Measurements from ENCODE around the gene PCYT1B. TPM values are rescaled to one million over a fixed set of nuclear protein-coding genes. Genes with fewer than 3 reads are reported as not detected.

The PCYT1B gene
- total RNA-seq, 1 experiment from 2014 or later = 0.07 TPM

DNA sequence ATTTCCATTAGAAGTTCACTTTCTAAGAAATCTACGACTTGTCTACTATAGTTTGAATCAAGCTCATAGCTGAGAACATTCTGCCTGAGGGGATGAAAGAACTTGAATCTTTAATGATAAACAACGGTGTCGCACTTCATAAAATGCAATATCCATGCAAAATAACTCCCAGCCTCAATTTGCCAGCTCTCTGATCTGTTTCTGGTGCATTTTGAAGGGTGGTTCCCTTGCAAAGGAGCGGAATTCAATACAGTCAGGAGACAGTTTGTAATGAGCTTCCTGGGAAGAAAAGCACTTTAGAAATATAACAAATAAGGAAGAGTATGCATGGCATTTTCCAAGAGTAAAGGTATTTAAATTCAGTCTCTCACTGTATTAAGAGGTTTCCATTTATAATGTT lies 80.0 kb downstream of the PCYT1B start:
- Histone ChIP-seq H3K9me3 (no peaks in the 10 kb centered on the region), H3K36me3 (no peaks in the 10 kb centered on the region), H3K4me3 (no peak overlapping the region), H3K27me3 (no peaks in the 10 kb centered on the region)
- DNase-seq = no peak

DNA sequence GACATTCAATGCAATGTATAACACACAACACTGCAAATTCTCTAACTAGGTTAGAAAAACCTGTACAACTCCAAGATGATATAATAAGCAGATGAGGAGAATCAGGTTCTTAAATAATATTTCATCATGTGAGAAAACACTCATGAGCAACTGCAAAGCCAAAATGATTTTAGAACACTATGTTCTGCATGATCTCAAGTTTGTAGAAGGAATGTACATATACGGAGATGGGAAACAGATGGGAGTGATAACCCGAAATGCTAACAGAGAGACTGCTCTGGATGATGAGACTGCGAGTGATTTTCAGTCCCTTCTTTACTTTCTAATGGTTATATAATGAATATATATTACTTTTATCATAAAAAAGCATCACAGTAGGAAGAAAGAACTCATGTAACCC lies 80.9 kb downstream of the PCYT1B start:
- Histone ChIP-seq H3K9me3 (no peaks in the 10 kb centered on the region), H3K36me3 (no peaks in the 10 kb centered on the region), H3K4me3 (no peak overlapping the region), H3K27me3 (no peaks in the 10 kb centered on the region)
- DNase-seq = no peak

DNA sequence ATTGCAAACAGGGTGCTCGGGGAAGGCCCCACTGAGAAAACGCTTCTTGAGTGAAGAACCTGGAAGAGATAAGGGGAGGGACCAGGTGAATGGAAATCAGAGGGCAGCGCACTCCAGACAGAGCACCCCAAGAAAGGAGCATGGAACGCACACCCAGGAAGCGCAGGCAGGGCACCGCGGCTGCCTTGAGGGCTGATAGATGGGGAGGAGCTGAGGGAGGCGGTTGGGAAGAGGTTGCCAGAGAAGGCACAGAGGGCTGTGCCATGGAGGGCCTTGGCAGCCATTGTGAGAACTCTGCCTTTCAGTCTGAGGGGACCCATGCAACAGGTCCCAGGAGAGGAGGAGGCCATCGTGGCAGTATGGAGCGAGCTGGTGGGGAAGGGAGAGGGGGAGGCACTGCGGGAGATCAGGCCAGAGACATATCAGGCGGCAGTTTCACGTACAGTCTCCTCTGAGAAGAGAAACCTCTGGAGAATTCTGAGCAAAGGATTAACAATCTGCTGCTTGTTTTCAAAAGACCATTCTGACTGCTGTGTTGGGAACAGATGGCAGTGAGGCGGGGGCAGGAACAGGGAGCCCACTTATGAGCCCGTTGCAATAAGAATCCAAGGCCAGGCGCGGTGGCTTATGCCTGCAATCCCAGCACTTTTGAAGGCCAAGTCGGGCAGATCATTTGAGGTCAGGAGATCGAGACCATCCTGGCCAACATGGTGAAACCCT lies 83.7 kb downstream of the PCYT1B start:
- no peak for DNase-seq
- H3K36me3 ChIP-seq = no peaks in the 10 kb centered on the region
- no peak overlapping the region for H3K4me3 ChIP-seq
- H3K9me3 ChIP-seq = no peaks in the 10 kb centered on the region
- H3K27me3 ChIP-seq = no peaks in the 10 kb centered on the region

DNA sequence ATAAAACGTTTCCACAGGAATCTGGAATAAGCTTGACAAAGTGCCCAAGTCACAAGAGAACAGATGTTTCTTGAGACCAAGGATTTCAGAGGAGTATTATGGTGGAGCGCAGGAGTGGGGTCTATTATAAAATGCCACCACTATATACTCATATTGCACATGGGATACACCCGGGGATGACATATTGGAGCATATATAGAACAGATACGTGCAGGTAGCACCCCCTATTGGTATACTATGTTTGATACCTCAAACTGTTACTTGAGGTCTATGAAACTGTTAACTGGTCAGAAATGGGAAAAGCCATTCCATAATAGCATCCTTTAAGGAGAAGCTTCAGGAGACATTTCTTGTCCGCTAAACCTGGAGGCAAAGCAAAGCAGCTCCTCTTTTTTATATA lies 86.0 kb downstream of the PCYT1B start:
- no peak for DNase-seq
- no peaks in the 10 kb centered on the region for H3K9me3 ChIP-seq
- H3K36me3 ChIP-seq = no peaks in the 10 kb centered on the region
- no peaks in the 10 kb centered on the region for H3K27me3 ChIP-seq
- H3K4me3 ChIP-seq = no peak overlapping the region

DNA sequence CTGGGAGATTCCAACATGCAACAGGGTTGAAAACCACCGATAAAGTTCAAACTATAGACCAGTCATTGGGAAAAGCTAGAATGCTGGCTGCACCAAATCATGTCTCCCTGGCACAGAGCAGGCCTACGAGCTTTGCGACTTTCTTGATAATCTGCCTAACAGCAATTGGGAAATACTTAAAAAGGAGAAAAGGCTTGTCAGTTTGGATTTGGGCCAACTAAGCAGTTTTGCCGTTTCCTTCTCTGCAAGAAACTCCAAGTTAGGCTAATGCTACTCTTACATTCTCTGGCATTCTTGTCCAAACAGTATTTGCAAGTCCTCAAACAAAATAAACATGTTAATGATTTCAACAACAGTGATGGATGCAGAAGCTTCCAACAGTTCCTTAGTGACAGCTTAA lies 94.1 kb downstream of the PCYT1B start:
- no peaks in the 10 kb centered on the region for H3K36me3 ChIP-seq
- no peaks in the 10 kb centered on the region for H3K27me3 ChIP-seq
- H3K4me3 ChIP-seq = no peak overlapping the region
- no peak for DNase-seq
- no peaks in the 10 kb centered on the region for H3K9me3 ChIP-seq

DNA sequence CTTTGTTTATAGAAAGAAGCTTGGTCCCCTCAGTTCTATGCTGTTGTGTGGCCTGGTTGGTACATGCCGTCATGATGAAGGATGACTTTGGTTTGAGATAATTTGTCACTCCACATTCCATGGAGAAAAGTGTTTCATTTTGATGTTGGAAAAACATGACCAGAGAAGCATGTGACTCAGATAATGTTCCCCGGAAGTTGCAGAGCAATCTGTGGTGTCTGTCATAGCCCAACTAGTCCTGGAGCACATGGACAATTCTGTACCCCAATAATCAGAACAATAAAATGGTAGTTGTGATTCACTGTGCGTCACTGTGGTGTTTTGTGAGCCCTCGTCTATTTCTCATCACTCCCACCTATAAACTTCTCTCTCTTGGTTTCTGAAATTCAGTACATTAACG lies 97.0 kb downstream of the PCYT1B start:
- Histone ChIP-seq H3K4me3 (no peak overlapping the region), H3K27me3 (no peaks in the 10 kb centered on the region; the same call in 1 of the 2 replicates), H3K9me3 (no peaks in the 10 kb centered on the region), H3K36me3 (no peaks in the 10 kb centered on the region)
- no peak for DNase-seq

DNA sequence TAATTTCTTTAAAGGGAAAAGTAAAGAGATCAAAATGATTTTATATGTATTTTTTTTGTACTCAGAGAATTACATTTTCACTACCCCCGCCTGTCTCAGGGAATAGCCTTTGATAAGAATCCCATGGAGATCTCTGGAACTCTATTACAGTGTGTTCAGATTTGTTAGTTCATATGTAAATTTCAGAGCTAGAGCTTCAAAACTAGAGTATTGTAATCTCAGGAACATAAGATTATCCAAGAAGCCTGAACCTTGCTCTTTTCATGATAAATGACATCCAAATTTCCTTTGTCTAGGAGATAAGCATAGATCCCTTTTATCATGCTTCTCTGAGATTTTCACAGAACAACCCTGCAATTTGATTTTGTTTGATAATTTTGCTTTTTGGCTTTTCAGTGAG lies 99.2 kb downstream of the PCYT1B start:
- H3K36me3 ChIP-seq = no peaks in the 10 kb centered on the region
- H3K9me3 ChIP-seq = no peaks in the 10 kb centered on the region
- no peak for DNase-seq
- no peak overlapping the region for H3K4me3 ChIP-seq
- no peaks in the 10 kb centered on the region; the same call in 1 of the 2 replicates for H3K27me3 ChIP-seq

DNA sequence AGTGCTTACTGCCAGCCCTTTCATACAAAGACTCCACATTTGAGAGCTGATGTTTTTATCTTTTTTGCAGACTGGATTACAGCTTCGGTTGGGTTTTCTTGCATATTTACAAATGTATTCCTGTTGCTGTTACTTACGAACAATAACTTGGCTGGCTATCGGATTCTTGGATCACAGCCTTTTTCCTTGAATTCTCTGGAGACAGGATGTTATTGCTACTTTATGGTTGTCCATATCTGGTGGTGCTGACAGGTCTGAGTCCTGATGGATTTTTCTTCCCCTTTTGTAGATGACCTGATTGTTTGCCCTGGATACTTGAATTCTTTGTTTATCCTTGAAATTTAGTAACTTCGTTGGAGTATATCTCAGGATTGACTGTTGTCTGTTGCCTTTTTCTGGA lies 104.4 kb downstream of the PCYT1B start:
- Histone ChIP-seq H3K36me3 (no peaks in the 10 kb centered on the region), H3K9me3 (no peaks in the 10 kb centered on the region), H3K27me3 (no peaks in the 10 kb centered on the region; the same call in 1 of the 2 replicates), H3K4me3 (no peak overlapping the region)
- DNase-seq = no peak

DNA sequence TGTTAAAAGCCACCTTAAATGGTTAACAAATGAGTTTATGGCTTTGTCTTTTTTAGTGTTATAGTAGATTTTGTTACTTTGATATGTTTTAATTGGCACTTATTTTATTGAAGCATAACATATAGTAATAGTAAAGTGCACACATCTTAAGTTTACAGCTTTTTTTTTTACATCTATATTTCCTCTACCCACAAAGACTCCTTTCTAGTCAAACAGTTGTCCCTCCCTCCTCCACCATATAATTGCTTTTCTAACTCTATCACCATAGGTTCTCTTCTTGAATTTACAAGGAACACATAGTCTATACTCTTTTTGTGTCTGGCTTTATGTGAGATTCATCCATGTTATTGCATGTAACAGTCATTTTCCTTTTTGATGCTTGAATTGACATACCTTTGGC lies 110.6 kb downstream of the PCYT1B start:
- no peak for DNase-seq

DNA sequence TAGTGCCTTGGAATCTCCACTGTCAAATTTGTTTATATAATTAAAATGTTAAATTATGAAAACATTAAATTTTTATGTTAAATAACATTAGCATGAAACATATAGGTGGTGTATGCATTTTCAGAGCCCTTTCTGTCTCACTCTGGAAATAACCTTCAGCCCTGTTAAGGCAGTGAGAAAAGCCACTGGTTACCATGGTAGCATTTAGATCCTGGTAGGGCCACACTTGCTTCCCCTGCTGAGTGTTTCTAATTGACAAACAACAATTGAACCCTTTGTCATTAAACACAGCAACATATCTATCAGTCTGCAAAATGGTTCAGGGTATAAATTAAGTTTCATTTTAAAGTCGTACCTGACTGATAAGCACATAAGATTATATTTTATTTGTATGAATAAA lies 118.5 kb downstream of the PCYT1B start:
- Histone ChIP-seq H3K27me3 (no peaks in the 10 kb centered on the region), H3K9me3 (no peaks in the 10 kb centered on the region), H3K36me3 (no peaks in the 10 kb centered on the region), H3K4me3 (no peak overlapping the region)
- DNase-seq = no peak

More for the DNA sequence above, 110.6 kb downstream of the PCYT1B start:
- Histone ChIP-seq H3K4me3 (no peak overlapping the region), H3K36me3 (no peaks in the 10 kb centered on the region), H3K27me3 (no peaks in the 10 kb centered on the region), H3K9me3 (no peaks in the 10 kb centered on the region)

DNA sequence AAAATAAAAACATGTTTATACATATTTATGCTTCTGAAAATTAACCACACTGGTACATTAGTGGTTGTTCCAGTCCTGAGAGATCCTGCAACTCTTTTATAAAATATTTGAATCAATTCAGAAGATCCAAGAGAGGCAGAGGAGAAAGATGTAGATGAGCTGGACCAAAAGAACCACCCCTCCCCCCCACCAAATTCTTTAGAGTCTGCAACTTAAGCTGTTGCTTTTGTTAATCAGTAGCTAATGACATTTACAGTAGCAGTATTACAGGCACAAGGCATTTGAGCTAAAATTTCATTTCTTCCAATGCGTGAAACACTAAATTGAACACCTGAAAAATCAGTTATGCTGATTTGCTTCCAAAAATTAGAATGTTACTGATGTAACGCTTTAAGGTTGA lies 120.5 kb downstream of the PCYT1B start:
- Histone ChIP-seq H3K9me3 (no peaks in the 10 kb centered on the region), H3K36me3 (no peaks in the 10 kb centered on the region), H3K27me3 (no peaks in the 10 kb centered on the region), H3K4me3 (no peak overlapping the region)
- DNase-seq = no peak

DNA sequence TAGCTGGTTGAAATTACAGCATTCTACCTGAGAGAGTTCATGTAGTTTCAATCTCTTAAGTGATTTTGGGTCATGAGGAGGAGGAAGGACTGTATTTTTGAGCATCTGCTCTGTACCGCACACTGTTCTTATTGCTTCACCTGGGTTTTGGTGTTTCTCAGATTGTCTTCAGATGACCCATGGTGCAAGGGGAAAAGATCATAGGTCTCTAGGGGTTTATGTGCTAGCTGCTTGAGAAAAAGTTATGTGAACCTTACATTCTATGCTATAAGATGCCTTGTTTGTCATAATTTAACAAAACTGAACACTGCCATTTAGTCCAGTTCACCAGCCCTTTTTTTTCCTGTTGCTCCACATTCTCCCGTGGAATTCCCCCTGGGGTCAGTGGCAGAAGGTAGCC lies 121.7 kb downstream of the PCYT1B start:
- H3K4me3 ChIP-seq = no peak overlapping the region
- no peaks in the 10 kb centered on the region for H3K36me3 ChIP-seq
- H3K9me3 ChIP-seq = no peaks in the 10 kb centered on the region
- no peak for DNase-seq
- H3K27me3 ChIP-seq = no peaks in the 10 kb centered on the region

DNA sequence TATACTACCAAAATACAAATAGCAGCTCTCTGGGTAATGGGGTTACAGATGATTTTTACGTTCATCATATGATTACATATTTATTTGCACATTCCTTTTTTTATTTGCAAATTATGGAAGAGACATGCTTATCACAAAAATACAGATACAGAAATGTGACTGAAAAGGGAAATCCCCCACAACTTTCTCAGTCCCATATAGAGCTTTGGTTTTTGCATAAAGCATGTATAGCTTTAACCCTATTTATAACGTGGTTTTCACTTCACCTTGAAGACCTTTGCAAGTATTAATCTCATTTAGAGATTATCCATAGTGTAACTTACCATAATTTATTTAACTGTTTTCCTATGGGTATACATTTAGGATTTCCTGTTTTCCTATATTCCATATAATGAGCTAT lies 126.7 kb downstream of the PCYT1B start:
- DNase-seq = no peak
- no peak overlapping the region for H3K4me3 ChIP-seq
- H3K36me3 ChIP-seq = no peaks in the 10 kb centered on the region
- H3K27me3 ChIP-seq = no peaks in the 10 kb centered on the region
- H3K9me3 ChIP-seq = no peaks in the 10 kb centered on the region

DNA sequence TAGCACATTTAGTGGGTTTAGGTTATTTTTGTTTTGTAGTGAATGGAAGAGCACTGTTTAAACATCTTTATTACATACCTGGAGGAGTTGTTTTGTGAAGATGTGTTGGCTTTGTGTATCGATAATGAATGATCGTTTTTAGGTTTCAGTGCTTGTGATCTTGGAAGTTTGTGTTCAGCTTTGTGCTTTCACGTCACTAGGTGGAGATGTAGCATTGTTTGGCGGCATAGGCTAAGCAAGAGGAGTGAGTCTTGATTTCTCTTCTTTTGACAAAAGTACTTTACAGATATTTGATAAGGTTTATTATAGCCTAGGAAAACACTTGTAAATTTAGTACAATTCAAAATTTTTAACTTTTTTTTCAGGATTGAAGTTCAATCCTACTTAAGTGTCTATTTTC lies 131.7 kb downstream of the PCYT1B start:
- Histone ChIP-seq H3K9me3 (no peaks in the 10 kb centered on the region), H3K36me3 (no peaks in the 10 kb centered on the region), H3K4me3 (no peak overlapping the region), H3K27me3 (no peaks in the 10 kb centered on the region)
- no peak for DNase-seq

DNA sequence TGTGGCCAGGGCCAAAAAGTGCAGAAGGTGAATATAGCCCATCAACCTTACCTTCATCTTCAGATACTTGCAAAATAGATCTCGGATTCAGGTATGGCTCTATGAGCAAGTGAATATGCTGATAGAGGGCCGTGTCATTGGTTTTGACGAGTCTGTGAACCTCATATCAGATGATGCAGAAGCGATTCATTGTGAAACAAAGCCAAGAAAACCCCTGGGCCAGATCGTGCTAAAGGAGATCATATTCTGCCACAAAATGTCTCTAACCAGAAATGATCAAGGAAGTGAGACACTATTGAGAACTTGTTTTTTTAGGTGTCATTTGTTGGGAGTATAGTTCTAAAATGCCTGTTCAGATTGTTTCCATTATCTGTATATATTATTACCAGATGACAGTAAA lies 133.7 kb downstream of the PCYT1B start:
- no peak for DNase-seq
- no peaks in the 10 kb centered on the region for H3K36me3 ChIP-seq
- no peaks in the 10 kb centered on the region for H3K9me3 ChIP-seq
- no peaks in the 10 kb centered on the region for H3K27me3 ChIP-seq
- no peak overlapping the region for H3K4me3 ChIP-seq

DNA sequence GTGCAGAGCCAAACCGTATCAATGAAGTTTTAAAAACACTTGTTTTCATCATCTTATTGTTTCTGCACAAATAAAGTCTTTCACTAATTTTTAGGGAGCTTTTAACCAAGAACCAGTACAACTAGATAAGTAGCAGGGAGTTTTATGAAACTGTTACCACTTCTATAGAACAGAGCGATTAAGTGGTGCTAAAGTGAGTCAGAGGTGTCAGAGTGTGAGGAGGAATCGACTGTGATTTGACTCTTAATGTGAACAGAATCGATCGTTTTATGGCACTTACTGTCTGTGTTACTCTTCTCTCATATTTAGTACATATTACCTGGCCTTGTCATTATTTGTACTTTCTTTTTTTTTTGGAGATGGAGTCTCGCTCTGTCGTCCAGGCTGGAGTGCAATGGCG lies 138.8 kb downstream of the PCYT1B start:
- Histone ChIP-seq H3K4me3 (no peak overlapping the region), H3K9me3 (no peaks in the 10 kb centered on the region), H3K27me3 (no peaks in the 10 kb centered on the region), H3K36me3 (no peaks in the 10 kb centered on the region)
- no peak for DNase-seq
